GM12878 (cell line): ENCODE data around the gene PSMD8. TPM values are rescaled to one million over a fixed set of nuclear protein-coding genes. Genes with fewer than 3 reads are reported as not detected.

ENCODE experiments used
- CEBPB ChIP-seq, 2 experiments: fragments of 150-350 bp in 1 of 2; IDR thresholded peaks; 2 replicates each; pipeline ENCODE4 v1.6.1; 2012 to 2014; ENCODE audit warnings: low read depth in 2 of 2, low read length in 2 of 2, borderline replicate concordance in 1 of 2, inconsistent platforms in 1 of 2
- CHD4 ChIP-seq: fragments of 200-600 bp; sonication (generic); IDR thresholded peaks from 2 replicates; pipeline ENCODE4 v1.6.1; 2016; ENCODE audit warnings: mild to moderate bottlenecking
- FOXM1 ChIP-seq: IDR thresholded peaks from 2 replicates; pipeline ENCODE4 v1.6.1; 2012; ENCODE audit warnings: low read depth, mild to moderate bottlenecking, inconsistent platforms, low read length, moderate library complexity
- IKZF1 ChIP-seq: fragments of 450-650 bp; conservative IDR thresholded peaks from 2 replicates; pipeline ENCODE4 v1.6.1; 2017; ENCODE audit warnings: antibody characterized with exemption, mild to moderate bottlenecking
- KDM1A ChIP-seq: fragments of 200-600 bp; sonication (generic); IDR thresholded peaks from 2 replicates; pipeline ENCODE4 v1.6.1; 2016; ENCODE audit warnings: borderline replicate concordance
- MEF2A ChIP-seq: IDR thresholded peaks from 2 replicates; pipeline ENCODE4 v1.6.1; 2011; ENCODE audit warnings: low read depth, mild to moderate bottlenecking, low read length, moderate library complexity; ENCODE audit not compliant: insufficient read depth
- MTA2 ChIP-seq: fragments of 450-650 bp; IDR thresholded peaks from 2 replicates; pipeline ENCODE4 v1.6.1; 2016; ENCODE audit warnings: low read depth, mild to moderate bottlenecking, moderate library complexity
- MYC ChIP-seq: IDR thresholded peaks from 2 replicates; pipeline ENCODE4 v1.6.1; 2011; ENCODE audit warnings: mild to moderate bottlenecking, low read length, moderate library complexity, inconsistent platforms; ENCODE audit not compliant: insufficient read depth, insufficient replicate concordance, insufficient read length, severe bottlenecking
- NFIC ChIP-seq: IDR thresholded peaks from 2 replicates; pipeline ENCODE4 v1.6.1; 2012; ENCODE audit warnings: low read depth, mild to moderate bottlenecking, inconsistent platforms, low read length, moderate library complexity
- NFYA ChIP-seq: IDR thresholded peaks from 2 replicates; pipeline ENCODE4 v1.6.1; 2011; ENCODE audit warnings: low read depth, mild to moderate bottlenecking, low read length, improper control_type of control experiment, borderline replicate concordance
- PML ChIP-seq: IDR thresholded peaks from 2 replicates; pipeline ENCODE4 v1.6.1; 2012; ENCODE audit warnings: low read length, inconsistent platforms
- RB1 ChIP-seq: fragments of 450-650 bp; formaldehyde crosslinking; IDR thresholded peaks from 2 replicates; pipeline ENCODE4 v1.6.1; 2017; ENCODE audit warnings: mild to moderate bottlenecking, borderline replicate concordance
- RELA ChIP-seq: fragments of 450-650 bp; IDR thresholded peaks from 2 replicates; pipeline ENCODE4 v1.8.0; 2014; ENCODE audit warnings: borderline replicate concordance; ENCODE audit not compliant: partially characterized antibody
- SIX5 ChIP-seq: IDR thresholded peaks from 2 replicates; pipeline ENCODE4 v1.6.1; 2011; ENCODE audit warnings: mild to moderate bottlenecking, low read depth, low read length, moderate library complexity; ENCODE audit not compliant: severe bottlenecking
- SPI1 ChIP-seq: IDR thresholded peaks from 2 replicates; pipeline ENCODE4 v1.6.1; 2011; ENCODE audit warnings: low read depth, mild to moderate bottlenecking, low read length, moderate library complexity, borderline replicate concordance; ENCODE audit not compliant: insufficient read depth
- STAT3 ChIP-seq: IDR thresholded peaks from 2 replicates; pipeline ENCODE4 v1.6.1; 2011; ENCODE audit warnings: low read depth, low read length, improper control_type of control experiment
- TAF1 ChIP-seq: IDR thresholded peaks from 2 replicates; pipeline ENCODE4 v1.6.1; 2011; ENCODE audit warnings: mild to moderate bottlenecking, low read depth, low read length, borderline replicate concordance
- TARDBP ChIP-seq: IDR thresholded peaks from 2 replicates; pipeline ENCODE4 v1.6.1; 2016; ENCODE audit warnings: borderline replicate concordance
- TCF12 ChIP-seq: IDR thresholded peaks from 2 replicates; pipeline ENCODE4 v1.6.1; 2011; ENCODE audit warnings: low read depth, mild to moderate bottlenecking, low read length
- YBX1 ChIP-seq: fragments of 450-650 bp; IDR thresholded peaks from 2 replicates; pipeline ENCODE4 v1.6.1; 2016; ENCODE audit warnings: antibody characterized with exemption
- YY1 ChIP-seq: IDR thresholded peaks from 2 replicates; pipeline ENCODE4 v1.6.1; 2011; ENCODE audit warnings: low read depth, mild to moderate bottlenecking, low read length
- polyA plus RNA-seq, 11 experiments: library from polyadenylated mRNA; depleted of rRNA in 4 of 11; unstranded in 6 of 11; stranded (reverse) in 5 of 11; fragments of >200 nt; fragmentation: Nextera tagmentation in 4 of 11; fragmentation: Illumina TruSeq in 1 of 11; extraction: Ambion mirVana in 4 of 11; extraction: Trizol in 1 of 11; gene quantifications; 1 replicate in 1 of 11; 2 replicates in 10 of 11; pipeline versions ENCODE4 v1.2.1 to v1.2.3, GENCODE V29; 2011 to 2016; ENCODE audit warnings: inconsistent platforms in 2 of 11, missing spikeins in 2 of 11, low read depth in 1 of 11
- total RNA-seq, 4 experiments: library from RNA; depleted of rRNA in 3 of 4; stranded (reverse); fragments of >200 nt in 3 of 4; fragmentation: Illumina TruSeq in 1 of 4; extraction: Trizol in 1 of 4; gene quantifications; 2 replicates each; pipeline versions ENCODE4 v1.2.1 to v1.2.3, GENCODE V29; 2013 to 2021
- TF ChIP-seq, protein P1 (sequence below): fragments of 450-650 bp; IDR thresholded peaks from 2 replicates; pipeline ENCODE4 v1.6.1; 2017; ENCODE audit warnings: mild to moderate bottlenecking, moderate library complexity
- TF ChIP-seq, protein P2 (sequence below): fragments of 150-350 bp; IDR thresholded peaks from 2 replicates; pipeline ENCODE4 v1.6.1; 2014; ENCODE audit warnings: mild to moderate bottlenecking, low read depth, low read length
- TF ChIP-seq, protein P3 (sequence below): fragments of 450-650 bp; IDR thresholded peaks from 2 replicates; pipeline ENCODE4 v1.6.1; 2017; ENCODE audit warnings: borderline replicate concordance

The PSMD8 gene
- total and polyA plus RNA-seq, 10 of the 15 experiments (the other 5 are each of a cell fraction or from before 2014, with no cell fraction given) = 81.2 to 409 (median 268) TPM

DNA sequence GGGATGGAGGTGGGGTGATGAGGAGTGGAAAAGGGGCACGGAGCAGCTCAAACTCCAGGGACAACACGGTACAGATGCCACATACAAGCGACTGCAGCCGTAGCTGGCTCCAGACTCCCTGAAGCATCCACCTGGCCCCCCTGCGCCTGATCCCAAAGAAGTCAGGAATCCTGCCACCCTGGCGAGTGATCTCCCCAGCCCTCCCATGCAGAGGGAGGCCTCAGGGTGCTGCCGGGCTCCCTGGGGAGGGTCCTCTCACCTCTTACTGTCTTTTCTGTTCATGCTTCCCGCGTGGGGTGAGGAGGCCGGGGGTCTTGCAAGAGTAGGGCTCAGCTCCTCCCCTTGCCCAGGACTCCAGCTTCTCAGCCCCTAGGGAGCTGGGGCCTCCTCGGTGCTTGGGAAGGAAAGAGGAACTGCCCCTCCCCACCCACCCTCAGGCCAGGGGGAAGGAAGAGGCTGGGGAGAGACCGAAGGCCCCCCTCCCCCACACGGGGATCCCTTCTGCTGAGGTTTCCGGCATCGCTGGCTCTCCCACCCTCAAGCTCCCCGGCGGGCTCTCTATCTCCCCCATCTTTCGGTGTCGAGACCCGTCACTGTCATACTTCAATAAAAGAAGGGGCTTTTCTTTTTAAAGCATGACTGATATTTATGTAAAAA lies 51.6 kb downstream of the PSMD8 start, which contains the start of gene RASGRP4 (continued):
- TF ChIP-seq CEBPB (IDR thresholded peaks at IDR 0.05; ENCODE audit: borderline replicate concordance in 1 of 2, low read depth in 2 of 2, low read length in 2 of 2) (no peak), RB1 (no peak), SIX5 (no peak), PML (no peak), STAT3 (no peak), MYC (no peak), NFIC (peak; percentile 35; the same call in 1 of the 2 replicates), FOXM1 (no peak), YBX1 (no peak), CHD4 (no peak), RELA (no peak), IKZF1 (no peak; the same call in 1 of the 2 replicates), TAF1 (no peak), TARDBP (no peak), MEF2A (no peak), TCF12 (0 out of 2 replicates have a peak, but pooled peaks have one; percentile 28), NFYA (no peak), MTA2 (no peak), YY1 (peak; percentile 19; the same call in 1 of the 2 replicates), KDM1A (no peak), SPI1 (peak; percentile 54)
- TF ChIP-seq, protein P1, sequence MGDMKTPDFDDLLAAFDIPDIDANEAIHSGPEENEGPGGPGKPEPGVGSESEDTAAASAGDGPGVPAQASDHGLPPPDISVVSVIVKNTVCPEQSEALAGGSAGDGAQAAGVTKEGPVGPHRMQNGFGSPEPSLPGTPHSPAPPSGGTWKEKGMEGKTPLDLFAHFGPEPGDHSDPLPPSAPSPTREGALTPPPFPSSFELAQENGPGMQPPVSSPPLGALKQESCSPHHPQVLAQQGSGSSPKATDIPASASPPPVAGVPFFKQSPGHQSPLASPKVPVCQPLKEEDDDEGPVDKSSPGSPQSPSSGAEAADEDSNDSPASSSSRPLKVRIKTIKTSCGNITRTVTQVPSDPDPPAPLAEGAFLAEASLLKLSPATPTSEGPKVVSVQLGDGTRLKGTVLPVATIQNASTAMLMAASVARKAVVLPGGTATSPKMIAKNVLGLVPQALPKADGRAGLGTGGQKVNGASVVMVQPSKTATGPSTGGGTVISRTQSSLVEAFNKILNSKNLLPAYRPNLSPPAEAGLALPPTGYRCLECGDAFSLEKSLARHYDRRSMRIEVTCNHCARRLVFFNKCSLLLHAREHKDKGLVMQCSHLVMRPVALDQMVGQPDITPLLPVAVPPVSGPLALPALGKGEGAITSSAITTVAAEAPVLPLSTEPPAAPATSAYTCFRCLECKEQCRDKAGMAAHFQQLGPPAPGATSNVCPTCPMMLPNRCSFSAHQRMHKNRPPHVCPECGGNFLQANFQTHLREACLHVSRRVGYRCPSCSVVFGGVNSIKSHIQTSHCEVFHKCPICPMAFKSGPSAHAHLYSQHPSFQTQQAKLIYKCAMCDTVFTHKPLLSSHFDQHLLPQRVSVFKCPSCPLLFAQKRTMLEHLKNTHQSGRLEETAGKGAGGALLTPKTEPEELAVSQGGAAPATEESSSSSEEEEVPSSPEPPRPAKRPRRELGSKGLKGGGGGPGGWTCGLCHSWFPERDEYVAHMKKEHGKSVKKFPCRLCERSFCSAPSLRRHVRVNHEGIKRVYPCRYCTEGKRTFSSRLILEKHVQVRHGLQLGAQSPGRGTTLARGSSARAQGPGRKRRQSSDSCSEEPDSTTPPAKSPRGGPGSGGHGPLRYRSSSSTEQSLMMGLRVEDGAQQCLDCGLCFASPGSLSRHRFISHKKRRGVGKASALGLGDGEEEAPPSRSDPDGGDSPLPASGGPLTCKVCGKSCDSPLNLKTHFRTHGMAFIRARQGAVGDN = no peak
- TF ChIP-seq, protein P2, sequence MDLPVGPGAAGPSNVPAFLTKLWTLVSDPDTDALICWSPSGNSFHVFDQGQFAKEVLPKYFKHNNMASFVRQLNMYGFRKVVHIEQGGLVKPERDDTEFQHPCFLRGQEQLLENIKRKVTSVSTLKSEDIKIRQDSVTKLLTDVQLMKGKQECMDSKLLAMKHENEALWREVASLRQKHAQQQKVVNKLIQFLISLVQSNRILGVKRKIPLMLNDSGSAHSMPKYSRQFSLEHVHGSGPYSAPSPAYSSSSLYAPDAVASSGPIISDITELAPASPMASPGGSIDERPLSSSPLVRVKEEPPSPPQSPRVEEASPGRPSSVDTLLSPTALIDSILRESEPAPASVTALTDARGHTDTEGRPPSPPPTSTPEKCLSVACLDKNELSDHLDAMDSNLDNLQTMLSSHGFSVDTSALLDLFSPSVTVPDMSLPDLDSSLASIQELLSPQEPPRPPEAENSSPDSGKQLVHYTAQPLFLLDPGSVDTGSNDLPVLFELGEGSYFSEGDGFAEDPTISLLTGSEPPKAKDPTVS = no peak
- TF ChIP-seq, protein P3, sequence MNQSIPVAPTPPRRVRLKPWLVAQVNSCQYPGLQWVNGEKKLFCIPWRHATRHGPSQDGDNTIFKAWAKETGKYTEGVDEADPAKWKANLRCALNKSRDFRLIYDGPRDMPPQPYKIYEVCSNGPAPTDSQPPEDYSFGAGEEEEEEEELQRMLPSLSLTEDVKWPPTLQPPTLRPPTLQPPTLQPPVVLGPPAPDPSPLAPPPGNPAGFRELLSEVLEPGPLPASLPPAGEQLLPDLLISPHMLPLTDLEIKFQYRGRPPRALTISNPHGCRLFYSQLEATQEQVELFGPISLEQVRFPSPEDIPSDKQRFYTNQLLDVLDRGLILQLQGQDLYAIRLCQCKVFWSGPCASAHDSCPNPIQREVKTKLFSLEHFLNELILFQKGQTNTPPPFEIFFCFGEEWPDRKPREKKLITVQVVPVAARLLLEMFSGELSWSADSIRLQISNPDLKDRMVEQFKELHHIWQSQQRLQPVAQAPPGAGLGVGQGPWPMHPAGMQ = no peak
